HCT116 (cell line): Measurements from ENCODE around the gene PAOX. TPM values are rescaled to one million over a fixed set of nuclear protein-coding genes. Genes with fewer than 3 reads are reported as not detected.

ENCODE experiments used
- ATAC-seq: fragments of 200-7000 bp; cut with Tn5 transposase; 2 replicates; pipeline ENCODE4 v1.9.1; 2020; ENCODE audit warnings: mild to moderate bottlenecking, moderate library complexity
- BruUV-seq: library from RNA; stranded (reverse); fragments of 400-500 nt; replicated peaks from 2 replicates; lab custom pipeline; 2021; lab: Mats Ljungman, UMichigan
- CTCF ChIA-PET: fragments of 300-600 bp; sonication (Branson Sonifier 250); formaldehyde crosslinking; loops from one replicate; lab custom pipeline; 2021; ENCODE audit warnings: antibody characterized with exemption; lab: Charles Lee
- POLR2A ChIA-PET: fragments of 300-600, 350-600 bp; sonication (Branson Sonifier 250); formaldehyde crosslinking; loops from one replicate; lab custom pipeline; 2021; ENCODE audit warnings: antibody characterized with exemption; lab: Charles Lee
- RAD21 ChIA-PET, 2 experiments: fragments of 300-600 bp; sonication (Branson Sonifier 250); formaldehyde crosslinking; loops; one replicate each; lab custom pipeline; 2023; ENCODE audit warnings: low total read pairs in 2 of 2; ENCODE audit not compliant: uncharacterized antibody in 2 of 2, unreplicated experiment in 2 of 2, low non-redundant PET in 1 of 2; lab: Charles Lee
- DNase-seq: peaks from one replicate; pipeline ENCODE4 v3.0.0-alpha.2; 2010; ENCODE audit warnings: low read depth, low spot score
- H2AFZ ChIP-seq: fragments of 200-600 bp; shearing (Covaris generic), sonication (generic); 2 replicates; pipeline ENCODE4 v1.6.1; 2017; ENCODE audit warnings: low read depth, mixed run types, mixed read lengths, antibody characterized with exemption, low read length; ENCODE audit not compliant: poor library complexity, severe bottlenecking
- H3K27ac ChIP-seq: 2 replicates; pipeline ENCODE4 v1.5.1; 2012; ENCODE audit warnings: low read depth, low read length
- H3K27me3 ChIP-seq: fragments of 200-600 bp; sonication (generic); 2 replicates; pipeline ENCODE4 v1.6.1; 2016; ENCODE audit warnings: mixed run types, low read length, mixed read lengths; ENCODE audit not compliant: insufficient read depth
- H3K36me3 ChIP-seq, 2 experiments: fragments of 200-500 bp in 1 of 2; fragments of 200-600 bp in 1 of 2; sonication (Bioruptor generic) in 1 of 2; sonication (generic) in 1 of 2; 2 replicates each; pipeline versions ENCODE4 v1.5.1 to v1.6.1; 2014 to 2016; ENCODE audit warnings: low read length in 2 of 2, inconsistent platforms in 1 of 2, mixed read lengths in 1 of 2, mixed run types in 1 of 2; ENCODE audit not compliant: insufficient read depth in 2 of 2, control insufficient read depth in 1 of 2
- H3K4me1 ChIP-seq, 2 experiments: fragments of 200-600 bp in 1 of 2; sonication (generic) in 1 of 2; 2 replicates each; pipeline versions ENCODE4 v1.5.1 to v1.6.1; 2012 to 2017; ENCODE audit warnings: low read length in 2 of 2, inconsistent platforms in 1 of 2, mild to moderate bottlenecking in 1 of 2, mixed read lengths in 1 of 2, mixed run types in 1 of 2, moderate library complexity in 1 of 2; ENCODE audit not compliant: insufficient read depth in 2 of 2, control insufficient read depth in 1 of 2
- H3K4me2 ChIP-seq: fragments of 200-600 bp; sonication (generic); 2 replicates; pipeline ENCODE4 v1.6.1; 2017; ENCODE audit warnings: mixed run types, low read length, mixed read lengths
- H3K4me3 ChIP-seq, 2 experiments: fragments of 200-600 bp in 1 of 2; sonication (generic) in 1 of 2; replicated peaks in 1 of 2; 2 replicates each; pipeline ENCODE4 v1.5.1; 2011 to 2016; ENCODE audit warnings: low read length in 2 of 2, control low read depth in 1 of 2, low read depth in 1 of 2, mild to moderate bottlenecking in 1 of 2, mixed read lengths in 1 of 2, mixed run types in 1 of 2
- H3K79me2 ChIP-seq: fragments of 200-600 bp; sonication (generic); 2 replicates; pipeline ENCODE4 v1.6.1; 2017; ENCODE audit warnings: mild to moderate bottlenecking, mixed run types, low read length, moderate library complexity, mixed read lengths; ENCODE audit not compliant: insufficient read depth
- H3K9ac ChIP-seq: fragments of 200-600 bp; sonication (generic); 2 replicates; pipeline ENCODE4 v1.6.1; 2016; ENCODE audit warnings: low read length, mixed read lengths
- H3K9me2 ChIP-seq: fragments of 200-600 bp; sonication (generic), shearing (Covaris generic); 2 replicates; pipeline ENCODE4 v1.6.1; 2017; ENCODE audit warnings: mixed run types, mild to moderate bottlenecking, moderate library complexity; ENCODE audit not compliant: insufficient read depth
- H3K9me3 ChIP-seq, 2 experiments: fragments of 200-500 bp in 1 of 2; fragments of 200-600 bp in 1 of 2; sonication (Bioruptor generic) in 1 of 2; sonication (generic) in 1 of 2; 2 replicates each; pipeline ENCODE4 v1.6.1; 2014 to 2017; ENCODE audit warnings: low read length in 2 of 2, mixed read lengths in 2 of 2, inconsistent platforms in 1 of 2, low read depth in 1 of 2, mild to moderate bottlenecking in 1 of 2, mixed run types in 1 of 2, moderate library complexity in 1 of 2; ENCODE audit not compliant: control insufficient read depth in 1 of 2, insufficient read depth in 1 of 2
- H4K20me1 ChIP-seq: fragments of 200-600 bp; sonication (generic), shearing (Covaris generic); 2 replicates; pipeline ENCODE4 v1.6.1; 2017; ENCODE audit warnings: mixed run types, mild to moderate bottlenecking, moderate library complexity; ENCODE audit not compliant: insufficient read depth
- CBX3 ChIP-seq: IDR thresholded peaks from 2 replicates; pipeline ENCODE4 v1.6.1; 2012; ENCODE audit warnings: low read depth
- CEBPB ChIP-seq: IDR thresholded peaks from 2 replicates; pipeline ENCODE4 v1.6.1; 2012; ENCODE audit warnings: low read depth
- ELF1 ChIP-seq: IDR thresholded peaks from 2 replicates; pipeline ENCODE4 v1.6.1; 2012; ENCODE audit warnings: low read depth, borderline replicate concordance
- EZH2 ChIP-seq: fragments of 200-600 bp; sonication (generic); IDR thresholded peaks from 2 replicates; pipeline ENCODE4 v1.6.1; 2017; ENCODE audit warnings: antibody characterized with exemption, mixed run types
- FOSL1 ChIP-seq: IDR thresholded peaks from 2 replicates; pipeline ENCODE4 v1.6.1; 2012; ENCODE audit warnings: low read depth
- JUND ChIP-seq: IDR thresholded peaks from 2 replicates; pipeline ENCODE4 v1.6.1; 2012
- POLR2AphosphoS5 ChIP-seq: IDR thresholded peaks from 2 replicates; pipeline ENCODE4 v1.6.1; 2011; ENCODE audit warnings: mild to moderate bottlenecking, low read depth, low read length, moderate library complexity
- RAD21 ChIP-seq: IDR thresholded peaks from 2 replicates; pipeline ENCODE4 v1.6.1; 2012; ENCODE audit warnings: low read depth, mild to moderate bottlenecking
- SIN3A ChIP-seq: IDR thresholded peaks from 2 replicates; pipeline ENCODE4 v1.6.1; 2012; ENCODE audit warnings: low read depth
- SP1 ChIP-seq: IDR thresholded peaks from 2 replicates; pipeline ENCODE4 v1.6.1; 2012; ENCODE audit warnings: low read depth
- TCF7L2 ChIP-seq: IDR thresholded peaks from 2 replicates; pipeline ENCODE4 v1.7.0; 2011; ENCODE audit warnings: borderline replicate concordance, inconsistent platforms; ENCODE audit not compliant: insufficient read depth, insufficient read length; ENCODE audit errors: extremely low read depth
- YY1 ChIP-seq: IDR thresholded peaks from 2 replicates; pipeline ENCODE4 v1.6.1; 2011; ENCODE audit warnings: low read length, low read depth, moderate library complexity, mild to moderate bottlenecking; ENCODE audit not compliant: insufficient replicate concordance; ENCODE audit errors: extremely low read depth
- ZNF274 ChIP-seq: fragments of 200-500 bp; sonication (Bioruptor generic); IDR thresholded peaks from 2 replicates; pipeline ENCODE4 v1.6.1; 2014; ENCODE audit warnings: mild to moderate bottlenecking, low read depth, low read length, inconsistent platforms
- intact Hi-C: fragments of 100-400 bp; cut with micrococcal nuclease; formaldehyde crosslinking; loops from 2 replicates; pipeline ENCODE4 v1.10.0; 2022
- total RNA-seq: library from RNA; stranded (reverse); gene quantifications from one replicate; pipeline ENCODE4 v1.2.1, GENCODE V29; 2021; ENCODE audit not compliant: unreplicated experiment
- TF ChIP-seq, protein P1 (sequence below): IDR thresholded peaks from 2 replicates; pipeline ENCODE4 v1.6.1; 2011; ENCODE audit warnings: mild to moderate bottlenecking, low read length, moderate library complexity; ENCODE audit not compliant: insufficient replicate concordance; ENCODE audit errors: extremely low read depth
- TF ChIP-seq, protein P2 (sequence below): IDR thresholded peaks from 2 replicates; pipeline ENCODE4 v1.6.1; 2012
- TF ChIP-seq, protein P3 (sequence below): IDR thresholded peaks from 2 replicates; pipeline ENCODE4 v1.6.1; 2012
- TF ChIP-seq, protein P4 (sequence below), 3 experiments: fragments of 200-600 bp in 1 of 3; sonication (generic) in 1 of 3; IDR thresholded peaks in 2 of 3; conservative IDR thresholded peaks in 1 of 3; 2 replicates each; pipeline ENCODE4 v1.5.1; 2012 to 2017; ENCODE audit warnings: low read depth in 2 of 3, low read length in 2 of 3, antibody characterized with exemption in 1 of 3, borderline replicate concordance in 1 of 3, control low read depth in 1 of 3, mild to moderate bottlenecking in 1 of 3, mixed read lengths in 1 of 3, mixed run types in 1 of 3, moderate library complexity in 1 of 3; ENCODE audit not compliant: insufficient read depth in 1 of 3

The PAOX gene
- total RNA-seq, 1 experiment from 2014 or later = 3.5 TPM

DNA sequence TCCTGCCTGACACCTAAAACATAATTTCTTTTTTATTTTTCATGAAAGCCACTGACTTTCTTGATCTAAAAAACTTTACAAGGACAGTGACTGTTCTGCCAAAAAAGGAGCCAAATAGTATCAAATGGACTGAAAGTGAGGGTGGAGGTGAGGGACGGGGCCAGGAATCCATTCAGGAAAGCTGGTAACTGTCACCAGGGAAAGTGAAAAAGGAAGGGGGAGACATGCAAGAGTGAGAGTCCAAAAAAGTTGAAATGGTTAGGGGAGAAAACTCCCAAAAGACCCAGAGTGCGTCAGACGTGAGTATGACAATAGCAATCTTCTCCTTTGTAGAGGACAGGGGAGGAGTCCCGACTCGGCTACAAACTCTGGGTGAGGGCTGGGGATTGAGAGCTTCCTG, 34.8 kb upstream of the PAOX start:
- Histone ChIP-seq H3K36me3 (no peaks in the 10 kb centered on the region), H3K27ac (no peak overlapping the region), H3K79me2 (no peaks in the 10 kb centered on the region), H3K9ac (no peak overlapping the region), H4K20me1 (no peaks in the 10 kb centered on the region), H3K4me1 (peaks cover 0 to 8% of the 10 kb centered on the region in 2 experiments; a peak in 1 of 4 replicates), H3K4me2 (no peak overlapping the region), H3K27me3 (no peaks in the 10 kb centered on the region)
- intact Hi-C loops = no loop called here
- RAD21 ChIA-PET = no interaction called here
- DNase-seq = no peak
- POLR2A ChIA-PET = no interaction called here
- no TSS peak for BruUV-seq
- TF ChIP-seq CEBPB (no peak), POLR2AphosphoS5 (no peak), FOSL1 (no peak), JUND (no peak), TCF7L2 (no peak), YY1 (no peak), CBX3 (no peak), ZNF274 (no peak), SP1 (no peak), EZH2 (no peak), RAD21 (no peak), SIN3A (no peak), ELF1 (no peak)
- TF ChIP-seq, protein P1, sequence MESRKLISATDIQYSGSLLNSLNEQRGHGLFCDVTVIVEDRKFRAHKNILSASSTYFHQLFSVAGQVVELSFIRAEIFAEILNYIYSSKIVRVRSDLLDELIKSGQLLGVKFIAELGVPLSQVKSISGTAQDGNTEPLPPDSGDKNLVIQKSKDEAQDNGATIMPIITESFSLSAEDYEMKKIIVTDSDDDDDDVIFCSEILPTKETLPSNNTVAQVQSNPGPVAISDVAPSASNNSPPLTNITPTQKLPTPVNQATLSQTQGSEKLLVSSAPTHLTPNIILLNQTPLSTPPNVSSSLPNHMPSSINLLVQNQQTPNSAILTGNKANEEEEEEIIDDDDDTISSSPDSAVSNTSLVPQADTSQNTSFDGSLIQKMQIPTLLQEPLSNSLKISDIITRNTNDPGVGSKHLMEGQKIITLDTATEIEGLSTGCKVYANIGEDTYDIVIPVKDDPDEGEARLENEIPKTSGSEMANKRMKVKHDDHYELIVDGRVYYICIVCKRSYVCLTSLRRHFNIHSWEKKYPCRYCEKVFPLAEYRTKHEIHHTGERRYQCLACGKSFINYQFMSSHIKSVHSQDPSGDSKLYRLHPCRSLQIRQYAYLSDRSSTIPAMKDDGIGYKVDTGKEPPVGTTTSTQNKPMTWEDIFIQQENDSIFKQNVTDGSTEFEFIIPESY = no peak
- TF ChIP-seq, protein P2, sequence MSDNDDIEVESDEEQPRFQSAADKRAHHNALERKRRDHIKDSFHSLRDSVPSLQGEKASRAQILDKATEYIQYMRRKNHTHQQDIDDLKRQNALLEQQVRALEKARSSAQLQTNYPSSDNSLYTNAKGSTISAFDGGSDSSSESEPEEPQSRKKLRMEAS = no peak
- TF ChIP-seq, protein P3, sequence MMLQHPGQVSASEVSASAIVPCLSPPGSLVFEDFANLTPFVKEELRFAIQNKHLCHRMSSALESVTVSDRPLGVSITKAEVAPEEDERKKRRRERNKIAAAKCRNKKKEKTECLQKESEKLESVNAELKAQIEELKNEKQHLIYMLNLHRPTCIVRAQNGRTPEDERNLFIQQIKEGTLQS = no peak
- TF ChIP-seq, protein P4, sequence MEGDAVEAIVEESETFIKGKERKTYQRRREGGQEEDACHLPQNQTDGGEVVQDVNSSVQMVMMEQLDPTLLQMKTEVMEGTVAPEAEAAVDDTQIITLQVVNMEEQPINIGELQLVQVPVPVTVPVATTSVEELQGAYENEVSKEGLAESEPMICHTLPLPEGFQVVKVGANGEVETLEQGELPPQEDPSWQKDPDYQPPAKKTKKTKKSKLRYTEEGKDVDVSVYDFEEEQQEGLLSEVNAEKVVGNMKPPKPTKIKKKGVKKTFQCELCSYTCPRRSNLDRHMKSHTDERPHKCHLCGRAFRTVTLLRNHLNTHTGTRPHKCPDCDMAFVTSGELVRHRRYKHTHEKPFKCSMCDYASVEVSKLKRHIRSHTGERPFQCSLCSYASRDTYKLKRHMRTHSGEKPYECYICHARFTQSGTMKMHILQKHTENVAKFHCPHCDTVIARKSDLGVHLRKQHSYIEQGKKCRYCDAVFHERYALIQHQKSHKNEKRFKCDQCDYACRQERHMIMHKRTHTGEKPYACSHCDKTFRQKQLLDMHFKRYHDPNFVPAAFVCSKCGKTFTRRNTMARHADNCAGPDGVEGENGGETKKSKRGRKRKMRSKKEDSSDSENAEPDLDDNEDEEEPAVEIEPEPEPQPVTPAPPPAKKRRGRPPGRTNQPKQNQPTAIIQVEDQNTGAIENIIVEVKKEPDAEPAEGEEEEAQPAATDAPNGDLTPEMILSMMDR (IDR thresholded peaks at IDR 0.05 in 2 of 3, conservative IDR thresholded peaks at IDR 0.05 in 1 of 3; ENCODE audit: borderline replicate concordance in 1 of 3, insufficient read depth in 1 of 3, low read depth in 2 of 3, low read length in 2 of 3) = no peak
- TF ChIP-seq, all 23 proteins: peak for 0
- ATAC-seq = no peak
- Histone ChIP-seq H2AFZ (no peak overlapping the region), H3K9me2 (no peaks in the 10 kb centered on the region), H3K9me3 (no peaks in the 10 kb centered on the region), H3K4me3 (no peak overlapping the region)
- CTCF ChIA-PET = no interaction called here
